Measurements from ENCODE around the gene PTK6.
A peak's percentile ranks its signal among the peaks of the same experiment; 100 is the strongest.

The PTK6 gene

GRCh38 chr20:63505723-63506122, 31.5 kb downstream of the PTK6 start:
- DNase-seq (ENCODE audit: low read depth) = no peak

- no peak for DNase-seq (ENCODE audit: low read depth)
These were observed 31.9 kb downstream of the PTK6 start for GRCh38 chr20:63505281-63505680.

- DNase-seq (ENCODE audit: low read depth) = no peak
These were observed 32.5 kb downstream of the PTK6 start for GRCh38 chr20:63504642-63505041.

- DNase-seq (ENCODE audit: low read depth) = no peak
These were observed 33.7 kb downstream of the PTK6 start for GRCh38 chr20:63503524-63503923.

- no peak for DNase-seq (ENCODE audit: low read depth)
These were observed 34.5 kb downstream of the PTK6 start for GRCh38 chr20:63502671-63503172.

GRCh38 chr20:63501818-63502670, 35.1 kb downstream of the PTK6 start:
- no peak for DNase-seq (ENCODE audit: low read depth)

- no peak for DNase-seq (ENCODE audit: low read depth)
These were observed 36.0 kb downstream of the PTK6 start for GRCh38 chr20:63500902-63501817.

GRCh38 chr20:63500151-63500901, 36.9 kb downstream of the PTK6 start:
- DNase-seq (ENCODE audit: low read depth) = no peak

GRCh38 chr20:63499338-63499969, 37.7 kb downstream of the PTK6 start:
- no peak for DNase-seq (ENCODE audit: low read depth)

- DNase-seq (ENCODE audit: low read depth) = peak; percentile 53
These were observed 38.2 kb downstream of the PTK6 start, which contains the start of gene EEF1A2 for GRCh38 chr20:63498960-63499337. Gene EEF1A2, minus strand, starts transcription at chr20:63499083. Its CDS starts 1,320 bp downstream, at chr20:63497763.

- DNase-seq (ENCODE audit: low read depth) = no peak
These were observed 38.9 kb downstream of the PTK6 start for GRCh38 chr20:63497946-63498935.

GRCh38 chr20:63497138-63497945, 39.8 kb downstream of the PTK6 start:
- no peak for DNase-seq (ENCODE audit: low read depth)

- no peak for DNase-seq (ENCODE audit: low read depth)
These were observed 40.5 kb downstream of the PTK6 start for GRCh38 chr20:63496596-63497120.

- DNase-seq (ENCODE audit: low read depth) = peak; percentile 47
These were observed 41.2 kb downstream of the PTK6 start for GRCh38 chr20:63495741-63496595.

- no peak for DNase-seq (ENCODE audit: low read depth)
These were observed 41.9 kb downstream of the PTK6 start for GRCh38 chr20:63495167-63495720.

- DNase-seq (ENCODE audit: low read depth) = no peak
These were observed 42.6 kb downstream of the PTK6 start for GRCh38 chr20:63494420-63495166.

GRCh38 chr20:63494084-63494419, 43.1 kb downstream of the PTK6 start:
- DNase-seq (ENCODE audit: low read depth) = no peak
